GM19043 (cell line): ENCODE results near the gene LITAF.
"Not testable (repeated sequence)": the region's sequence is repeated elsewhere in the genome, so short reads cannot be mapped to it uniquely, and the experiment has no call there.

Source experiments
- ATAC-seq: cut with Tn5 transposase; IDR thresholded peaks from one replicate; pipeline ENCODE4 v1.9.1; 2021; ENCODE audit warnings: low read depth; ENCODE audit not compliant: unreplicated experiment

The LITAF gene

DNA sequence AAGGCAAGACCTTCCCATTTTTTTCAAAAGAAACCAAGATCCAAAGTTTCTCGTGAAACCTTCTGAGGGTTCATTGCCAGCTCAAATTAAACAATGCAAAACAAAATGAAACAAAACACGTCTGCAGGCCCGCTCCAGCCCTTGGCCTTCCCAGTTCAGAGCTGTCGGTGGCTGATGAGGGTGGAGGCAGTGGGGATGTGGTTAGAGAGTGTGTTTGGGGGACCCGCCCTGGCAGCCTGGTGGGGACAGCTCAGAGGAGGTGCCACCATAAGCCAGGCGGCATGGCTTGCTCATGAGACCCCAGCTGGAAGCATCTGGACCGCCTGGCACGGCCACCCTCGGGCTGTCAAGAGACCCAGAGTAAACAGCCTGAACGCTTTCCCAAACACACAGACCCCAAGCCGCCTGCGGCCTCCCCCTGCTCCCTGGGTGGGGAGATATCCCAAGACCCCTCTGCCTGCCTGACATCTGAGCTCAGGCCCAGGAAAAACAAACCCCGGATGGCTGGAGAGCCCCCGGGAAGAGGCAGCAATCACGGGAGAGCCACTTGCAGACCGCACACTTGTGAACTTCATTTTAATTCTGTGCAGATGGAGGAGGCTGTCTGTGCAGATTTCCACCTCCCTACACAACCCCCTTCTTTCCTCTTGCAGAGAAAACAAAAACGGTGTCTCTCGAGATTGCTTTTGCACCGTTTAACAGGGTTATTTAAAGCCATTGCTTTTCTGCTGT lies 35.4 kb upstream of the LITAF start:
- ATAC-seq: no peak

GRCh38 chr16:11621539-11621919 lies 34.8 kb upstream of the LITAF start:
- ATAC-seq: no peak

GRCh38 chr16:11620243-11621003 lies 33.7 kb upstream of the LITAF start:
- ATAC-seq: no peak

- no peak for ATAC-seq
Measured at GRCh38 chr16:11619327-11619851, 32.7 kb upstream of the LITAF start.

GRCh38 chr16:11618107-11618717 lies 31.5 kb upstream of the LITAF start:
- no peak for ATAC-seq

GRCh38 chr16:11615748-11616447 lies 29.2 kb upstream of the LITAF start:
- no peak for ATAC-seq

DNA sequence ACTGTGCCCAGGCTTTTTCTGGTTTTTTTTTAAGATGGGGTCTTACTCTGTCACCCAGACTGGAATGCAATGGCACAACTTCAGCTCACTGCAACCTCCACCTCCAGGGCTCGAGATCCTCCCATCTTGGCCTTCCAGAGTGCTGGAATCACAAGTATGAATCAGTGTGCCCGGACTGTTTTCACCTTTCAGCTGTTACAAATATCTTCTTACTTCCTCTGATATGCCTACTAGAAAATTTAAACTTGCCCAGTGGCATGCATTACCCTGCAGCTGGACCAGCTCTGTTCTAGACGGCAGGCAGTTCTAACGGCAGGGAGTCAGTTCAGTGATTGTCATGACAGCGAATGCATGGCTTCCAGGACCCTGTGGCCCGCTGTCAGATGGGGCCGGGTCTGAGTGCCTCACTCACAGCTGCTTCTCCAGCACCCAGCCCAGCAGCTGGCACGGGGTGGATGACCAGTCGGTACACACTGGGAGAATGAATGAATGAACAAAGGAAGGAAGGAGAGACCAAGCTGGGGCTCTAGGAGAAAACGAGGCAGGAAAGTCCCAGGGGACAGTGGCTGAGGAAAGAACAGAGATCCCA lies 28.0 kb upstream of the LITAF start:
- no peak for ATAC-seq

GRCh38 chr16:11613381-11614303 lies 26.9 kb upstream of the LITAF start:
- ATAC-seq: no peak

GRCh38 chr16:11612665-11613025 lies 25.9 kb upstream of the LITAF start:
- no peak for ATAC-seq

DNA sequence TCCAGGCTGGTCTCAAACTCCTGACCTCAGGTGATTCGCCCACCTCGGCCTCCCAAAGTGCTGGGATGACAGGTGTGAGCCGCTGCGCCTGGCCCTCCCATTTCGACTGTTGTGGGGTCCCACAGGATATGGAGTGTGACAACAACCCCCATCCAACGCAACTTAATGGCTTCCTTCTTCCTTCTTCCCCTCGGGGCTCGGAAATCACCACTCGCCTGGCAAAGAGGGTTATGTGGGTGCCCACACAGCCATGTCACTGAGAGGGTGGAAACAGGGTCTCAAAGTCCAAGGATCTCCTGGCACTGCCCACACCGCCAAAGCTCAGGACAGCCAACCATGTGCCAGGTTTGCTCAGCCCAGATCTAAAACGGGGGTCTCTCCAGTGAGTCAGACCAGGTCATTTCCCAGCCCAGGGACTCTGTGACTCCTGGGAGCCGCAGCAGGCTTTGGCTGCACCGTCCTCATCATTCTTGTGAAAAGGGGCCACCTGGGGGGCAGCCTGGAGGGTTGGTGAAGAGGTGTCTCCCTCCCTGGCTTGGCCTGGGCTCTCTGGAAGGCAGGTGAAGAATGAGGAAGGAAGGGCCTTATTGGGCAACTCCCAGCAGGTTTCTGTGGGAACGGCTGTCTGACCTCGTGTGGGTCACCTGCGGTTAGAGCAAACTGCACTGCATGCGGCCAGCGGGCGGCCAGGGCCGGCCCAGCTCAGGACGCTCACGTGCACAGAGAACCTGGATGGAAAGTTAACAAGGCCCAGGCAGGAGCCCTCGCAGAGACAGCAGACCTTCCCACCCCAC lies 25.3 kb upstream of the LITAF start:
- ATAC-seq: no peak

DNA sequence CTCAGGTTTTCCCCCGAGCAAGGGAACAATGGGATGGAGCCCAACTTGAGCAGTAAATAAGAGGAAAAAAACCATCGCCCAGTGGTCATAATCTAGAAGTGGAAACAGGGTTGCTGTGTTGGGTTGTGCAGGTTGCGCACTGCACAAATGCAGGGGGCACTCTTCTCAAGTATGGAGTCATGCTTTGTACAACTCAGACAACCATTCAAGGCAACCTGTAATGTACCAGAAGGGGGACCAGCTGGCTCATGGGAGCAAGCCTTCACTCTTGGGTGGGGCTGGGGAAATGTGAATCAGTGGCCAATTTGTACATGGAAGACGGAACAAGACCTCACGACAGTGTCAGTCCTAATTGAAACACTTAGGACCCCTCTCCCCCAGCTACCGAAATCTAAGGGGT lies 23.9 kb upstream of the LITAF start:
- no peak for ATAC-seq

GRCh38 chr16:11610121-11610505 lies 23.4 kb upstream of the LITAF start:
- ATAC-seq: no peak

- ATAC-seq: no peak
Measured at GRCh38 chr16:11609474-11610120, 22.9 kb upstream of the LITAF start.

DNA sequence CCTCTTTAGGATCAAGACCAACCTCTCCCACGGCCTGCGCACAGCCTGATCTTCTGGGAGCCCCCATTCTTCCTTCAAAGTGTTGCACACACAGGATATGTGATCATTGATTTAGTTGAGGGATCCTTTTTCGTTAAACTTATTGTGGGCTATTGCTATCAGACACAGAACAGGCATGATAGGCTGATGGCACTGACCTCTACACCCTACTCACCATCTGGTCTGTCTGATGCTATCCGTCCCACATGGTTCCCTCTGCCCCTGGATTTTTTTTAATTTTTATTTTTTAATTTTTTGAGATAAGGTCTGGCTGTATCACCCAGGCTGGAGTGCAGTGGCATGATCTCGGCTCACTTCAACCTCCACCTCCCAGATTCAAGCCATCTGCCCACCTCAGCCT lies 19.2 kb upstream of the LITAF start:
- ATAC-seq: no peak

DNA sequence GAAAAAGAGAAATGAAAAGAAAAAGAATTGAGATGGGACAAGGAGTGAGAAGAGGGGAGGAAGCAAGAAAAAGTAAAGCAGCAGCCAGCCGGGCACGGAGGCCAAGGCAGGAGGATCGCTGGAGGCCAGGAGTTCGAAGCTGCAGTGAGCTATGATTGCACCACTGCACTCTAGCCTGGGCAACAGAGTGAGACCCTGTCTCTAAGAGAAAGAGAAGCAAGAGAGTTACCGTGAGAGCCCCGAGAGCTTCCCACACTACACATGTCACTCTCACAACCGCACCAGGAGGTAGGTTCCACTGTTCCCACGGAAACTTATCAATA lies 18.8 kb upstream of the LITAF start:
- no peak for ATAC-seq

- ATAC-seq: no peak
Measured at GRCh38 chr16:11604783-11605563, 18.3 kb upstream of the LITAF start.

DNA sequence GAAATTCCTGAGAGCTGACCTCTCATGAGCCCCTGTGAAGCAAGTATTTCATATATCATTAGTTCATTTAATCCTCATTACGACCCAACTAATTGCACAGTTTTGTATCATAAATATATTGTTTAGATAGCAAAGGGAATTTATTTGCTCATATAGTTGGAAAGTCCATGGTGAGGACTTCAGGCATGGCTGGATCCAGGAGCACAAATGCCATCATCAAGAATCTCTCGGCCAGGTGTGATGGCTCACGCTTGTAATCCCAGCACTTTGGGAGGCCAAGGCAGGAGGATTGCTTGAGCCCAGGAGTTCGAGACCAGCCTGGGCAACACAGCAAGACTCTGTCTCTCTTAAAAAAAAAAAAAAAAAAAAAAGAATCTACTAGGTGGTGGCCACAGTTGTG lies 17.6 kb upstream of the LITAF start:
- not testable (repeated sequence) for ATAC-seq

- no peak for ATAC-seq
Measured at GRCh38 chr16:11603331-11603750, 16.6 kb upstream of the LITAF start.
